GM12872 (cell line): ENCODE data around the gene MPST.

ENCODE experiments used
- TF ChIP-seq, protein P1 (sequence below): IDR thresholded peaks from 3 replicates; pipeline ENCODE4 v1.5.1; 2011; ENCODE audit warnings: low read depth, mild to moderate bottlenecking, low read length, moderate library complexity; ENCODE audit not compliant: insufficient read depth

MPST gene

DNA sequence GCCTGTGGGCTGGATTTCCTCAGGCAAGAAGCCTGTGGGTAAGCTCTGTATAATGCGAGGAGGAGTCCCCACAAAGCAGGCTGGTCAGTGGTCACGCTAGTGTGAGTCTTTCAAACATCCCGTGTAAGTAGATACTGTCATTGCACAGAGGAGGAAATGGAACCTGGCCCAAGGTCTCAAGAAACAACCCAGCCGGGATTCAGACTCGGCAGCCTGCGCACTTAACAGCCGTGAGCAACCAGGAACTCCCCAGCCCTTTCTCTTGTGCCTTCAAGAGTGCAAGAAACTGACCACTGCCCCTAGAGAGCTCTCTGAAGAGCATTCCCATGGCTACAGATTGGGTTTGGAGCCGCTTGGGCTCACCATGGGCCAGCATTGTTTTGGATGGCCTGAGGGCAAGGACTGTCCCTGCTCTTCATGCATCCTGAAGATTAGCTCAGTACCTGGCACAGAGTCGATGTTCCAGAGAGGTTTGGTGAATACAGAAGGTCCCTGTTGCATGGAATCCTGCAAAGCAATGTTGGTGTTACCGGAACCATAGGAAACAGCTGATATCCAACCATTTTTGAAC, 6.0 kb downstream of the MPST start:
- TF ChIP-seq, protein P1, sequence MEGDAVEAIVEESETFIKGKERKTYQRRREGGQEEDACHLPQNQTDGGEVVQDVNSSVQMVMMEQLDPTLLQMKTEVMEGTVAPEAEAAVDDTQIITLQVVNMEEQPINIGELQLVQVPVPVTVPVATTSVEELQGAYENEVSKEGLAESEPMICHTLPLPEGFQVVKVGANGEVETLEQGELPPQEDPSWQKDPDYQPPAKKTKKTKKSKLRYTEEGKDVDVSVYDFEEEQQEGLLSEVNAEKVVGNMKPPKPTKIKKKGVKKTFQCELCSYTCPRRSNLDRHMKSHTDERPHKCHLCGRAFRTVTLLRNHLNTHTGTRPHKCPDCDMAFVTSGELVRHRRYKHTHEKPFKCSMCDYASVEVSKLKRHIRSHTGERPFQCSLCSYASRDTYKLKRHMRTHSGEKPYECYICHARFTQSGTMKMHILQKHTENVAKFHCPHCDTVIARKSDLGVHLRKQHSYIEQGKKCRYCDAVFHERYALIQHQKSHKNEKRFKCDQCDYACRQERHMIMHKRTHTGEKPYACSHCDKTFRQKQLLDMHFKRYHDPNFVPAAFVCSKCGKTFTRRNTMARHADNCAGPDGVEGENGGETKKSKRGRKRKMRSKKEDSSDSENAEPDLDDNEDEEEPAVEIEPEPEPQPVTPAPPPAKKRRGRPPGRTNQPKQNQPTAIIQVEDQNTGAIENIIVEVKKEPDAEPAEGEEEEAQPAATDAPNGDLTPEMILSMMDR = no peak

DNA sequence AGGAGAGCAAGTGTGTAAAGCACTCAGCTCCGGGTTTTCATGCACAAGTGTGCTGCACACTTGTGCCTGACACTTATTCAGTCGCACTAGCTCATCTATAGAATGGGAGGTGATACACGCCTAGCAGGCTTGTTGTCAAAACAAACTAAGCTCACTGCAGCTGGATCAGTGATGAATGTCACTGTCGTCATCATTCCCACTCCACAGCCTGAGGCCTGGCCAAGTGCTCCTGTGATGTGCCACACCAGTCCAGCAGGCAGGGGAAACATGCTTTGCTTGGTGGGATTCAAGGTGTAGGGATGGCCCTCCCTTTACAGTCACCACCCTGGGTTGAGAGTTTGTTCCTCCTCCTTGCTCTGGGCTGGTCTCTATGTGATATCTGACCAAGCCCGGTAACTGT, 6.8 kb downstream of the MPST start:
- TF ChIP-seq, protein P1 = no peak

DNA sequence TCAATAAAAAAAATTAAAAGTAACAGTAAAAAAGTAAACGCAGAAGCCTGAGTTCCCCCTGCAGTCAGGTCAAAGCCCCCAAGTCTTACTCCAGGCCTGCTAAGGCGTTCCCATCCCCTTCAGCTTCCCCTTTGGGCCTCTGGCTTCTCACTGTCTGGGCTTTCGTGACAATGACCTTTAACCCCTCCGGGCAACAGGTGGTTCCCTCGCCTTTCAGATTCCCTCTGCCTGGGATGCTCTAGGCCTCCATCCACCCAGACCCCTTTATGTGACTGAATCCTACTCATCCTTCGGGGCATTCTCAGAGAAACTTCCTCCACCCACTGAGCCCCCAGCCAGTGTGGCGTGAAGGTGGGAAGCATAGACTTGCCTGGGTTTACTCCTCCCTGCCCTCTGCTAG, 8.0 kb downstream of the MPST start:
- TF ChIP-seq, protein P1 = no peak

DNA sequence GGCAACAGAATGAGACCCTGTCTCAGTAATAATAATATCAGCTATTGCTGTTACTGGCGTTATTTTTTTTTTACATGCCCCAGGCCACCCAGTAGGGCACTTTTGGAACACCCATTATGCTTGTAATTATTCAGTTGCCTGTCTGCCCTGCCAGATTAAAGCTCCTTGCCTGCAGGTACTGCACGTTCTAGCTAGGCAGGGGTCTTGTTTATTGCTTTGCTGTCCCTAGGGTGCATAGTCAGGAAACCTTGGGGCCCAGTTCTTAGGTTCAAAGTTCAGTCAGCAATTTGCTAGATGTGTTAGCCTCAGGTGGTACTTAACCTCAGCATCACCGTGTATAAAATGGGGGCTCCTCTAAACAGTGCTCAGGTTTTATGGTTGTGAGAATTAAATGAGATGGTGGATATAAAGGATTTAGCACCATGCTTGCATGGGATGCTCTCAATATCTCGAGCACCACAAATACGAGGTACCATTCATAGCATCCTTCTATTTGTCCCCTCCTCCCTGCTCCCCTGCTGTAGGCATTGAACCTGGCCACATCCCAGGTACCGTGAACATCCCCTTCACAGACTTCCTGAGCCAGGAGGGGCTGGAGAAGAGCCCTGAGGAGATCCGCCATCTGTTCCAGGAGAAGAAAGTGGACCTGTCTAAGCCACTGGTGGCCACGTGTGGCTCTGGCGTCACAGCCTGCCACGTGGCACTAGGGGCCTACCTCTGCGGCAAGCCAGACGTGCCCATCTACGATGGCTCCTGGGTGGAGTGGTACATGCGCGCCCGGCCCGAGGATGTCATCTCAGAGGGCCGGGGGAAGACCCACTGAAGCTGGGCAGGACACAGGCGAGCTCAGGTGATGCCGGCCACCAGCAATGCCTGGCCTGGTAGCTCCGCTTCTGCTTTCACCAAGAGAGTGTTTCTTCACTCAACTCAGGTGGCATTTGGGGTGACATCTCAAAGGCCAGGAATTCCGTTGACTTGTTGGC, 9.4 kb downstream of the MPST start:
- TF ChIP-seq, protein P1 = no peak

DNA sequence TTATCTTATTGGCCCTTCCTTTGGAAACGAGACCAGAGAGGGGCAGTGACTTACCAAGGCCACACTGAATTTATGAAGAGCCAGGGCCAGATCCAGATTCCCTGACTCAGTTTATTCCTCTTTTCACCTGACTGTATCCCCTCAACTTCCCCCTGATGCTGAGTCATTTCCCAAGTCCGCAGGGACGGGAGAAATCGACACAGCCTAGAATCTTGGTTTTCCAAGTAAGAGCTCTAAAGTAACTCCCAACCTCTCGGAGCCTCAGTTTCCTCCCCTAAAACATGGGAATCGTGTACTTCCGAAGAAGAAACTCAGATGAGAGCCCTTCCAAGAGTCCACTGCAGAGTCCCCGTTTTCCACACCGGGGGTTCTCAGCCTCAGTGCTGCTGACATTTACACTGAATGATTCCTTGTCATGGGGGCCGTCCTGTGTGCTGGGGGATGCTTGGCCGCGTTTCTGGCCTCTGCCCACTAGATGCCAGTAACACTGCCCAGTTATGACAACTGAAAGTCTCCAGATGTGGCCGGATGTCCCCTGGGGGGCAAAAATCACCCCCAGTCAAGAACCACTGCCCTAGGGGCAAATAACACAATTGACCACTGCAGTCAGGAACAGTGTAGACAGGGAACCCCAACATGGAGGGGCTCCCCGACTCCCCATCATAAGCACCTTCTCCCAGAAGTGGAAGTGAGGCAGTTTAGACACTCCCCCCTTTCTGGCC, 11.2 kb downstream of the MPST start:
- TF ChIP-seq, protein P1 = no peak

DNA sequence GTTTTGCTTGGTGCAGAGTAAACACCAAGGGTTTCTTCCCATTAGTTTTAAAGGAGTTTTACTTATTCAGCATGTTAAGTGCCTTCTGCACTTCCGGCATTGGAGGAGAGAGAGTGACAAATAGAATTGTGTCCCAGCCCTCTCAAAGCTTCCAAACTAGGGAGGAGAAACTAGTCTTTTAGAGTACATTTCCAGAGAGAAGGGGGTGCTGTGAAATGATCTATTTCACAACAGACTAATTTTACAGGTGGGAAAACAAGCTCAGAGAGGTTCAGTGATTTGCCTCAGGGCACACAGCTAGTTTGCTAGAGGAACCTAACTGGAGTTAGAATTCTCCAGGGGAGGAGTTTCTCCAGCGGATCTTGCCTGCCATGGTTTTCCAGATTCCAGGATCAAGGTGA, 12.6 kb downstream of the MPST start:
- TF ChIP-seq, protein P1 = no peak
